Amygdala (tissue), 56 donors: ENCODE data around the gene LBR.
A peak's percentile ranks its signal among the peaks of the same experiment; 100 is the strongest.

Experiments used
- DNase-seq, 56 donors: peaks; one replicate each; lab custom pipeline; 2025; lab: John Stamatoyannopoulos, UW

Gene LBR

GRCh38 chr1:225464851-225465792 is 37.3 kb upstream of the LBR start:
- no peak for DNase-seq

- DNase-seq: no peak
Observed at GRCh38 chr1:225462714-225463574, 35.1 kb upstream of the LBR start.

GRCh38 chr1:225462429-225462713 is 34.5 kb upstream of the LBR start:
- no peak for DNase-seq

GRCh38 chr1:225461533-225462428 is 33.9 kb upstream of the LBR start:
- DNase-seq: no peak

GRCh38 chr1:225460737-225461532 is 33.1 kb upstream of the LBR start:
- no peak for DNase-seq

GRCh38 chr1:225460021-225460736 is 32.3 kb upstream of the LBR start:
- DNase-seq: no peak

- DNase-seq: no peak
Observed at GRCh38 chr1:225458222-225458631, 30.4 kb upstream of the LBR start.

- DNase-seq: peak in 6 of 56 donors; percentile 10 to 40 (median 20)
Observed at GRCh38 chr1:225454733-225455132, 26.9 kb upstream of the LBR start.

- peak in 1 of 56 donors; percentile 15 for DNase-seq
Observed at GRCh38 chr1:225453797-225454648, 26.2 kb upstream of the LBR start.

GRCh38 chr1:225451840-225452515 is 24.1 kb upstream of the LBR start:
- DNase-seq: no peak

- DNase-seq: no peak
Observed at GRCh38 chr1:225451340-225451739, 23.5 kb upstream of the LBR start.

GRCh38 chr1:225450491-225451191 is 22.8 kb upstream of the LBR start:
- DNase-seq: no peak

- no peak for DNase-seq
Observed at GRCh38 chr1:225449774-225450173, 21.9 kb upstream of the LBR start.

- DNase-seq: no peak
Observed at GRCh38 chr1:225449261-225449660, 21.4 kb upstream of the LBR start.

GRCh38 chr1:225448146-225448805 is 20.4 kb upstream of the LBR start:
- peak in 30 of 56 donors; percentile 8 to 75 (median 44) for DNase-seq

- peak in 36 of 56 donors; percentile 9 to 73 (median 42) for DNase-seq
Observed at GRCh38 chr1:225447650-225448089, 19.8 kb upstream of the LBR start.
